22Rv1 (cell line): ENCODE data around the gene LARGE2.

ENCODE experiments used
- CTCF ChIP-seq: fragments of 450-650 bp; IDR thresholded peaks from 2 replicates; pipeline ENCODE4 v1.5.1; 2017; ENCODE audit warnings: mild to moderate bottlenecking
- ZFX ChIP-seq: fragments of 450-650 bp; IDR thresholded peaks from 2 replicates; pipeline ENCODE4 v1.6.1; 2017; ENCODE audit warnings: antibody characterized with exemption, borderline replicate concordance

- no peak for TF ChIP-seq CTCF
- TF ChIP-seq ZFX: no peak
These were observed 2.5 kb downstream of the LARGE2 start for GRCh38 chr11:45924927-45925326.
